Raji (cell line): ENCODE results near the gene IMPACT.

ENCODE experiments used
- POLR2A ChIP-seq: IDR thresholded peaks from 2 replicates; pipeline ENCODE4 v1.6.1; 2011; ENCODE audit warnings: low read depth, low read length, control low read depth; ENCODE audit not compliant: insufficient read depth

IMPACT gene

GRCh38 chr18:24486684-24487083 is 60.2 kb downstream of the IMPACT start:
- no peak for TF ChIP-seq POLR2A

- no peak for TF ChIP-seq POLR2A
Observed at GRCh38 chr18:24488824-24489493, 62.5 kb downstream of the IMPACT start.

GRCh38 chr18:24490539-24490938 is 64.1 kb downstream of the IMPACT start:
- TF ChIP-seq POLR2A, result no peak

- TF ChIP-seq POLR2A, result no peak
Observed at GRCh38 chr18:24491927-24492834, 65.7 kb downstream of the IMPACT start.

- TF ChIP-seq POLR2A, result no peak
Observed at GRCh38 chr18:24494586-24494985, 68.1 kb downstream of the IMPACT start.

- TF ChIP-seq POLR2A, result no peak
Observed at GRCh38 chr18:24497031-24497754, 70.7 kb downstream of the IMPACT start.

- TF ChIP-seq POLR2A, result no peak
Observed at GRCh38 chr18:24499814-24500213, 73.3 kb downstream of the IMPACT start.

GRCh38 chr18:24500217-24500616 is 73.7 kb downstream of the IMPACT start:
- TF ChIP-seq POLR2A, result no peak

- no peak for TF ChIP-seq POLR2A
Observed at GRCh38 chr18:24500766-24501165, 74.3 kb downstream of the IMPACT start.

GRCh38 chr18:24502667-24503523 is 76.4 kb downstream of the IMPACT start:
- no peak for TF ChIP-seq POLR2A
